K562 (cell line): ENCODE measurements around the gene BAZ2A. TPM values are rescaled to one million over a fixed set of nuclear protein-coding genes. Genes with fewer than 3 reads are reported as not detected.

ENCODE experiments used
- CC2D1A ChIP-seq: fragments of 450-650 bp; IDR thresholded peaks from 2 replicates; pipeline ENCODE4 v1.6.1; 2017; ENCODE audit warnings: mild to moderate bottlenecking
- CGGBP1 ChIP-seq: fragments of 250-450 bp; sonication (Bioruptor Pico); IDR thresholded peaks from 2 replicates; pipeline ENCODE4 v1.9.0; 2021; ENCODE audit warnings: mild to moderate bottlenecking
- CHD1 ChIP-seq: fragments of 200-600 bp; sonication (generic); IDR thresholded peaks from one replicate; pipeline ENCODE4 v1.6.1; 2012; ENCODE audit warnings: mild to moderate bottlenecking, moderate library complexity, low read length, inconsistent platforms
- ELF2 ChIP-seq: fragments of 250-450 bp; sonication (Bioruptor Pico); IDR thresholded peaks from 2 replicates; pipeline ENCODE4 v1.5.0; 2021; ENCODE audit warnings: mild to moderate bottlenecking
- ESRRB ChIP-seq: fragments of 250-450 bp; sonication (Bioruptor Pico); IDR thresholded peaks from 2 replicates; pipeline ENCODE4 v1.5.0; 2020; ENCODE audit warnings: mild to moderate bottlenecking, moderate library complexity, borderline replicate concordance
- GMEB1 ChIP-seq: fragments of 250-450 bp; sonication (Bioruptor Pico); IDR thresholded peaks from 2 replicates; pipeline ENCODE4 v1.4.0; 2020; ENCODE audit warnings: mild to moderate bottlenecking
- HNRNPL ChIP-seq: fragments of 200-400 bp; formaldehyde crosslinking; IDR thresholded peaks from 2 replicates; pipeline ENCODE4 v1.6.1; 2017; ENCODE audit warnings: low read depth, mild to moderate bottlenecking, low read length
- HOMEZ ChIP-seq: fragments of 250-450 bp; sonication (Bioruptor Pico); IDR thresholded peaks from 2 replicates; pipeline ENCODE4 v1.4.0; 2020; ENCODE audit warnings: mild to moderate bottlenecking, moderate library complexity
- RFX5 ChIP-seq: IDR thresholded peaks from 2 replicates; pipeline ENCODE4 v1.6.1; 2011; ENCODE audit warnings: low read depth, mild to moderate bottlenecking, improper control_type of control experiment, low read length
- ZNF280B ChIP-seq: fragments of 250-450 bp; sonication (Bioruptor Pico); IDR thresholded peaks from 2 replicates; pipeline ENCODE4 v1.5.1; 2021; ENCODE audit warnings: mild to moderate bottlenecking
- ZNF655 ChIP-seq: fragments of 250-450 bp; sonication (Bioruptor Pico); IDR thresholded peaks from 2 replicates; pipeline ENCODE4 v1.5.0; 2021
- polyA plus RNA-seq, 8 experiments: library from polyadenylated mRNA; depleted of rRNA in 4 of 8; stranded (reverse) in 5 of 8; unstranded in 3 of 8; fragments of >200 nt; fragmentation: Nextera tagmentation in 2 of 8; fragmentation: Illumina TruSeq in 1 of 8; extraction: Ambion mirVana in 2 of 8; extraction: Trizol in 1 of 8; gene quantifications; 2 replicates each; pipeline versions ENCODE4 v1.2.1 to v1.2.3, GENCODE V29; 2011 to 2014; ENCODE audit warnings: inconsistent platforms in 1 of 8, missing spikeins in 1 of 8
- total RNA-seq, 7 experiments: library from RNA; depleted of rRNA in 6 of 7; stranded (reverse); fragments of >200 nt in 6 of 7; fragmentation: Illumina TruSeq in 2 of 7; extraction: Trizol in 2 of 7; gene quantifications; 2 replicates each; pipeline versions ENCODE4 v1.2.1 to v1.2.3, GENCODE V29; 2011 to 2021; ENCODE audit warnings: low replicate concordance in 1 of 7

BAZ2A gene
- total and polyA plus RNA-seq, 9 of the 15 experiments (the other 6 are each of a cell fraction or from before 2014, with no cell fraction given) = 4.5 to 86.4 (median 26.2) TPM

- TF ChIP-seq ZNF280B (CRISPR knock-in tag) (no peak), GMEB1 (CRISPR knock-in tag) (no peak), ZNF655 (no peak), HOMEZ (CRISPR knock-in tag) (no peak), HNRNPL (no peak), CHD1 (peak; percentile 48), CC2D1A (peak; percentile 98), ELF2 (CRISPR knock-in tag) (no peak), RFX5 (no peak), ESRRB (CRISPR knock-in tag) (no peak), CGGBP1 (CRISPR knock-in tag) (no peak)
Measured at GRCh38 chr12:56634837-56635791, 5.0 kb upstream of the BAZ2A start (continued).
